ENCODE results near the gene GUCY1B1. TPM values are rescaled to one million over a fixed set of nuclear protein-coding genes. Genes with fewer than 3 reads are reported as not detected.

GUCY1B1 gene
- total RNA-seq, 4 donors from 2014 or later: 4.3 to 8.1 (median 5.5) TPM

GRCh38 chr4:155811083-155811482 lies 52.3 kb downstream of the GUCY1B1 start:
- in situ Hi-C loops (cut with MboI; ENCODE audit: low sequenced_read_pairs in 4 of 4) (loop anchor here in 1 of 4 donors (10.0 kb wide), 1 partner anchor 134 kb away; no protein-coding TSS in a partner anchor), intact Hi-C loops (cut with DNase I; ENCODE audit: low total_unique reads) (no loop called here)
- no peak for TF ChIP-seq POLR2A (IDR thresholded peaks at IDR 0.05)
- TF ChIP-seq CTCF (IDR thresholded peaks at IDR 0.05 in 4 of 5, conservative IDR thresholded peaks at IDR 0.05 in 1 of 5): no peak

GRCh38 chr4:155818639-155819038 lies 59.8 kb downstream of the GUCY1B1 start:
- DNase-seq: no peak
- in situ Hi-C loops (cut with MboI; ENCODE audit: low sequenced_read_pairs in 4 of 4): loop anchor here in 1 of 4 donors (10.0 kb wide), 1 partner anchor 126 kb away; no protein-coding TSS in a partner anchor
- Histone ChIP-seq H3K4me1 (no peaks in the 10 kb centered on the region), H3K27me3 (no peaks in the 10 kb centered on the region), H3K4me3 (no peak overlapping the region), H3K36me3 (no peaks in the 10 kb centered on the region), H3K27ac (no peak overlapping the region), H3K9me3 (no peaks in the 10 kb centered on the region)
- ATAC-seq: no peak
- intact Hi-C loops (cut with DNase I; ENCODE audit: low total_unique reads): no loop called here
- TF ChIP-seq POLR2A (IDR thresholded peaks at IDR 0.05) (no peak), CTCF (IDR thresholded peaks at IDR 0.05 in 4 of 5, conservative IDR thresholded peaks at IDR 0.05 in 1 of 5) (no peak)

More at GRCh38 chr4:155811083-155811482, 52.3 kb downstream of the GUCY1B1 start:
- H3K4me3 ChIP-seq: no peak overlapping the region
- no peak overlapping the region for H3K27ac ChIP-seq
- H3K4me1 ChIP-seq: peaks cover 0 to 3% of the 10 kb centered on the region in 2 donors
- H3K9me3 ChIP-seq: no peaks in the 10 kb centered on the region
- no peak for ATAC-seq
- H3K36me3 ChIP-seq: no peaks in the 10 kb centered on the region
- no peak for DNase-seq
- no peaks in the 10 kb centered on the region for H3K27me3 ChIP-seq

GRCh38 chr4:155819066-155819465 lies 60.2 kb downstream of the GUCY1B1 start:
- in situ Hi-C loops (cut with MboI; ENCODE audit: low sequenced_read_pairs in 4 of 4): loop anchor here in 1 of 4 donors (10.0 kb wide), 1 partner anchor 126 kb away; no protein-coding TSS in a partner anchor
- intact Hi-C loops (cut with DNase I; ENCODE audit: low total_unique reads): no loop called here
- Histone ChIP-seq H3K27ac (no peak overlapping the region), H3K36me3 (no peaks in the 10 kb centered on the region), H3K4me3 (no peak overlapping the region), H3K9me3 (no peaks in the 10 kb centered on the region), H3K4me1 (no peaks in the 10 kb centered on the region), H3K27me3 (no peaks in the 10 kb centered on the region)
- ATAC-seq (no peak), DNase-seq (no peak)
- TF ChIP-seq POLR2A (IDR thresholded peaks at IDR 0.05) (no peak), CTCF (IDR thresholded peaks at IDR 0.05 in 4 of 5, conservative IDR thresholded peaks at IDR 0.05 in 1 of 5) (no peak)

GRCh38 chr4:155820887-155821518 lies 62.2 kb downstream of the GUCY1B1 start:
- no peak overlapping the region for H3K27ac ChIP-seq
- intact Hi-C loops (cut with DNase I; ENCODE audit: low total_unique reads): no loop called here
- H3K9me3 ChIP-seq: no peaks in the 10 kb centered on the region
- no peak for TF ChIP-seq POLR2A (IDR thresholded peaks at IDR 0.05)
- no peak for TF ChIP-seq CTCF (IDR thresholded peaks at IDR 0.05 in 4 of 5, conservative IDR thresholded peaks at IDR 0.05 in 1 of 5)
- ATAC-seq: no peak
- H3K4me3 ChIP-seq: no peak overlapping the region
- no peak for DNase-seq
- no peaks in the 10 kb centered on the region for H3K27me3 ChIP-seq
- in situ Hi-C loops (cut with MboI; ENCODE audit: low sequenced_read_pairs in 4 of 4): no loop called here
- no peaks in the 10 kb centered on the region for H3K4me1 ChIP-seq
- no peaks in the 10 kb centered on the region for H3K36me3 ChIP-seq

Measured in gastrocnemius medialis (tissue), 4 donors.